Measurements from ENCODE around the gene SLC24A3. TPM values are rescaled to one million over a fixed set of nuclear protein-coding genes. Genes with fewer than 3 reads are reported as not detected.

The SLC24A3 gene
- total RNA-seq, 1 donor from 2014 or later: 14.0 TPM

GRCh38 chr20:19616620-19617019 is 404.2 kb downstream of the SLC24A3 start:
- no peak for TF ChIP-seq CTCF (conservative IDR thresholded peaks at IDR 0.05)
- Mint-ChIP-seq H3K4me3 (no peak overlapping the region), H3K27ac (no peak overlapping the region), H3K27me3 (no peaks in the 10 kb centered on the region), H3K36me3 (peaks cover 5% of the 10 kb centered on the region), H3K9me3 (no peaks in the 10 kb centered on the region), H3K4me1 (ENCODE audit: unreplicated experiment) (peaks cover 32% of the 10 kb centered on the region)
- DNase-seq (ENCODE audit: extremely low spot score, unreplicated experiment): no peak

- Mint-ChIP-seq H3K36me3 (no peaks in the 10 kb centered on the region), H3K27ac (no peak overlapping the region), H3K4me3 (no peak overlapping the region), H3K4me1 (ENCODE audit: unreplicated experiment) (peaks cover 27% of the 10 kb centered on the region), H3K9me3 (no peaks in the 10 kb centered on the region), H3K27me3 (no peaks in the 10 kb centered on the region)
- no peak for TF ChIP-seq CTCF (conservative IDR thresholded peaks at IDR 0.05)
- no peak for DNase-seq (ENCODE audit: extremely low spot score, unreplicated experiment)
Observed at GRCh38 chr20:19617256-19617655, 404.8 kb downstream of the SLC24A3 start.

- Mint-ChIP-seq H3K27ac (no peak overlapping the region), H3K4me1 (ENCODE audit: unreplicated experiment) (peaks cover 20% of the 10 kb centered on the region), H3K27me3 (no peaks in the 10 kb centered on the region), H3K4me3 (no peak overlapping the region), H3K9me3 (no peaks in the 10 kb centered on the region), H3K36me3 (peaks cover 4% of the 10 kb centered on the region)
- TF ChIP-seq CTCF (conservative IDR thresholded peaks at IDR 0.05): no peak
- DNase-seq (ENCODE audit: extremely low spot score, unreplicated experiment): no peak
Observed at GRCh38 chr20:19618711-19619110, 406.3 kb downstream of the SLC24A3 start.

- Mint-ChIP-seq H3K36me3 (peaks cover 4% of the 10 kb centered on the region), H3K9me3 (no peaks in the 10 kb centered on the region), H3K4me1 (ENCODE audit: unreplicated experiment) (peaks cover 16% of the 10 kb centered on the region), H3K27ac (no peak overlapping the region), H3K27me3 (no peaks in the 10 kb centered on the region), H3K4me3 (no peak overlapping the region)
- TF ChIP-seq CTCF (conservative IDR thresholded peaks at IDR 0.05): no peak
- DNase-seq (ENCODE audit: extremely low spot score, unreplicated experiment): no peak
Observed at GRCh38 chr20:19619904-19620430, 407.5 kb downstream of the SLC24A3 start.

- H3K27ac Mint-ChIP-seq: no peak overlapping the region
- no peak for TF ChIP-seq CTCF (conservative IDR thresholded peaks at IDR 0.05)
- no peaks in the 10 kb centered on the region for H3K27me3 Mint-ChIP-seq
- peaks cover 4% of the 10 kb centered on the region for H3K36me3 Mint-ChIP-seq
- no peak overlapping the region for H3K4me3 Mint-ChIP-seq
- H3K9me3 Mint-ChIP-seq: no peaks in the 10 kb centered on the region
- peaks cover 16% of the 10 kb centered on the region for H3K4me1 Mint-ChIP-seq (ENCODE audit: unreplicated experiment)
- no peak for DNase-seq (ENCODE audit: extremely low spot score, unreplicated experiment)
Observed at GRCh38 chr20:19620446-19620845, 408.0 kb downstream of the SLC24A3 start.

GRCh38 chr20:19621072-19621471 is 408.6 kb downstream of the SLC24A3 start:
- Mint-ChIP-seq H3K4me1 (ENCODE audit: unreplicated experiment) (peaks cover 16% of the 10 kb centered on the region), H3K36me3 (peaks cover 4% of the 10 kb centered on the region)

More at GRCh38 chr20:19621072-19621471, 408.6 kb downstream of the SLC24A3 start:
- no peak overlapping the region for H3K27ac Mint-ChIP-seq
- no peak for DNase-seq (ENCODE audit: extremely low spot score, unreplicated experiment)
- no peak for TF ChIP-seq CTCF (conservative IDR thresholded peaks at IDR 0.05)
- no peak overlapping the region for H3K4me3 Mint-ChIP-seq
- H3K27me3 Mint-ChIP-seq: no peaks in the 10 kb centered on the region
- no peaks in the 10 kb centered on the region for H3K9me3 Mint-ChIP-seq

Data from type B pancreatic cell (in vitro differentiated cells).